Subcutaneous abdominal adipose tissue (tissue), 5 donors: Measurements from ENCODE around the gene ZRANB3.
"Not testable (repeated sequence)": the region's sequence is repeated elsewhere in the genome, so short reads cannot be mapped to it uniquely, and the experiment has no call there.

Source experiments
- H3K27ac ChIP-seq: one replicate; pipeline ENCODE4 v1.7.0; 2013; ENCODE audit warnings: low read depth, mild to moderate bottlenecking, inconsistent platforms, low read length, moderate library complexity
- H3K27me3 ChIP-seq, 5 donors: one replicate each; pipeline ENCODE4 v1.7.0; 2013; ENCODE audit warnings: low read length in 5 of 5, inconsistent platforms in 1 of 5; ENCODE audit not compliant: control insufficient read depth in 5 of 5, insufficient read depth in 4 of 5
- H3K36me3 ChIP-seq, 5 donors: one replicate each; pipeline ENCODE4 v1.7.0; 2013; ENCODE audit warnings: low read length in 5 of 5; ENCODE audit not compliant: control insufficient read depth in 5 of 5, insufficient read depth in 5 of 5
- H3K4me1 ChIP-seq, 5 donors: one replicate each; pipeline ENCODE4 v1.7.0; 2013; ENCODE audit warnings: low read length in 5 of 5, mild to moderate bottlenecking in 3 of 5, moderate library complexity in 1 of 5; ENCODE audit not compliant: control insufficient read depth in 5 of 5, insufficient read depth in 5 of 5
- H3K4me3 ChIP-seq, 5 donors: one replicate each; pipeline ENCODE4 v1.7.0; 2013; ENCODE audit warnings: low read length in 5 of 5, low read depth in 1 of 5
- H3K9ac ChIP-seq, 5 donors: one replicate each; pipeline ENCODE4 v1.7.0; 2013; ENCODE audit warnings: low read length in 5 of 5, mild to moderate bottlenecking in 4 of 5, moderate library complexity in 3 of 5
- H3K9me3 ChIP-seq, 5 donors: one replicate each; pipeline ENCODE4 v1.7.0; 2013; ENCODE audit warnings: low read length in 5 of 5; ENCODE audit not compliant: control insufficient read depth in 5 of 5
- donor health status: healthy.
- donor health status: healthy.
- donor health status: healthy.
- donor health status: healthy.
- donor health status: healthy.

Gene ZRANB3

DNA sequence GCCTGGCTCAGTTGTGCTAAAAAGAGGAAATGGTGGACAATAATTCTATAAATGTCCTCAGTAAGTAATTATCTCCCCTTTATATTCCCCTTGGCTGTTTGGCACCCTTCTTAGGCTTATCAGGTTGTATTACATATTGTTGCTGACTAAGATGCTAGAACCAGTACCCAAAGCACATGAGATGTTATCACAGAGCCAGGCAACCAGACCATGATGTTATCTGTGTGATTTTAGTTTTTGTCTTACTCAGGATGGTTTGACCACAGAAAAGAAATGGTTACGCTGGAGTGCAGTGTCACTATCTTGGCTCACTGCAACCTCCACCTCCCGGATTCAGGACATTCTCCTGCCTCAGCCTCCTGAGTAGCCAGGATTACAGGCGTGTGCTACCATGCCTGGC is 15.4 kb upstream of the ZRANB3 start:
- no peaks in the 10 kb centered on the region for H3K27me3 ChIP-seq
- no peak overlapping the region for H3K27ac ChIP-seq
- H3K9ac ChIP-seq: no peak overlapping the region
- no peak overlapping the region for H3K4me3 ChIP-seq
- H3K4me1 ChIP-seq: no peaks in the 10 kb centered on the region
- H3K36me3 ChIP-seq: peaks cover 0 to 4% (median 0%) of the 10 kb centered on the region in 5 donors
- H3K9me3 ChIP-seq: no peaks in the 10 kb centered on the region

DNA sequence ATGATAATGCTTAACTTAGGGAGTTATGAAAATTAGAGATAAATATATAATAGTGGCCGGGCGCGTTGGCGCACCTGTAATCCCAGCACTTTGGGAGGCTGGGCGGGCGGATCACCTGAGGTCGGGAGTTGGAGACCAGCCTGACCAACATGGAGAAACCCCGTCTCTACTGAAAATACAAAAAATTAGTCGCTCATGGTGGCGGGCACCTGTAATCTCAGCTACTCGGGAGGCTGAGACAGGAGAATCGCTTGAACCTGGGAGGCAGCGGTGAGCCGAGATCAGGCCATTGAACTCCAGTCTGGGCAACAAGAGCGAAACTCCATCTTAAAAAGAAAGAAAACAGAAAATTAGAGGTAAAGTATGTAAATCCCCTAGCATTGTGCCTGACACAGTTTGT is 2.5 kb upstream of the ZRANB3 start:
- not testable (repeated sequence) for H3K4me3 ChIP-seq, H3K9ac ChIP-seq, H3K27me3 ChIP-seq, H3K27ac ChIP-seq, H3K9me3 ChIP-seq, H3K36me3 ChIP-seq
- peaks cover 4 to 29% (median 16%) of the 10 kb centered on the region in 5 donors for H3K4me1 ChIP-seq

DNA sequence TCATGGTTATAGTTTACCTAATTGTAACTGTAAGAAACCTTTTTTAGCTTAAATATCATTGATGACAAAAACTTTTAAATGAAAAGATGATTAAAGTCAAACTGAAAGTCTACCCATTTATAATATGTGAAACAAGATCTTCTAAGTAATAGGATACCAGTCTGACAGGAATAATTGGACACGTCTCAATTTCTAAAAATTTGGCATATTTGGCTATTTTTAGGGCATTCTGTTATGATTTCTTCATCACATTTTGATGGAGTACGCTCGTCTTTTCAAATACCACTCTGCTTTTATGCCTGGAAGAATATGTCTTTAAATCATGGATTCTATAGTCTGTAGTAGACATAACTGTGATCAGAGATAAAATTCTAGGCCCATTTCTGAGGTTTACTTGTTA is 1.6 kb upstream of the ZRANB3 start:
- Histone ChIP-seq H3K27me3 (no peaks in the 10 kb centered on the region), H3K27ac (peak overlapping the region; percentile 41), H3K36me3 (no peaks in the 10 kb centered on the region), H3K4me3 (peak overlapping the region in 1 of 5 donors; percentile 99), H3K9ac (peak overlapping the region in 3 of 5 donors; percentile 1 to 35 (median 21)), H3K9me3 (no peaks in the 10 kb centered on the region), H3K4me1 (peaks cover 4 to 29% (median 16%) of the 10 kb centered on the region in 5 donors)

DNA sequence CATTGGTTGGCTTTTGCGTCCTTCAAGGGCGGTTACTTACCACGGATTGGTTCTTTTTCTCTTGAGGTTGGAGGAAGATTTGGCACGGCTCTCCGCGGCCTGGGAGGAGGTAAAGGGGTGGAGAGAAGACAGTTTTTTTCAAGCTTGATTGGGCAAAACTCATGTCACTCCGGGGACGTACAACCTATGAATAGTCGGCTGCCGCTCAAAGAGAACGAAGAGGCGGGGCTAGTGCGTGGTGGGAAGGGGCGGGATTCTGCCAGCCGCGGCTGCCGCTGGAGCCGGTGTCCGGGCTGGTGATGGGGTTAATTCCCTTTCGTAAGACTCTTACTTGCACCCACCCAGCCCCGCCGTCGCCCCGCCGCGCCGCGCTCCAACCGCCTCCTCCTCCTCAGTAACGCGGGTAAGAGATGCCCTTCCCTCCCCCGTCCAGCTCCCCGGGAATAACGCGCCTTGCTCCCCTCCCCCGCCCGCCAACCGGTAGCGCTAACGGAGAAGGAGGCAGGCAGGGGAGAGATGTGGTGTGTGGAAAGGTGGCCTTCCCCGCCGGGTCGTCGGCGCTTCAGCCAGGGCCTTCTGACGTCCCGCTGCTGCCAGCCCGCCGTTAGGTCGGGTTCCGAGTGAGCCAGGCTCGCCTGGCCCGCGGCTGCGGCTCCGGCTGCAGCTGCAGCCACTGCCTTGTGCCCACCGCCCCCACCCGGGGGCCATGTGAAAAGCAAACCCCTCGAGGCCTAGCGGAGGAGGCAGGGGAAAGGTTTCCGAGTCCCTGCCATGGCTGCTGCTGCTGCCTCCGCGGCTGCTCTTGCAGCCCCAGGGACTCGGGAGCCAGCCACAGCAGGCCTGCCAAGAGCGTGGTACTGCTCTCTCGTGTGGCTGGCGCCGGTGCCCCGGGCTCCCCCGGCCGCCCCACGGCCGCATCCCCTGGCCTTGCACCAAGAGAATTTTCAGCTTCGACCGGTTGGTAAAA is 496 bp upstream of the ZRANB3 start, which contains the start of gene R3HDM1:
TSS of gene R3HDM1 (plus strand) at position 254 of the 967 bp plus-strand sequence. CDS start 73,362 bp downstream, outside the sequence.
- peak within 1 kb of the TSS; percentile 68 to 98 (median 83) for H3K9ac ChIP-seq
- no peaks in the 10 kb centered on the region for H3K27me3 ChIP-seq
- no peaks in the 10 kb centered on the region for H3K36me3 ChIP-seq
- peak within 1 kb of the TSS; percentile 67 to 99 (median 94) for H3K4me3 ChIP-seq
- H3K9me3 ChIP-seq: no peaks in the 10 kb centered on the region
- peak within 1 kb of the TSS; percentile 97 for H3K27ac ChIP-seq
- peaks cover 4 to 29% (median 16%) of the 10 kb centered on the region in 5 donors for H3K4me1 ChIP-seq

DNA sequence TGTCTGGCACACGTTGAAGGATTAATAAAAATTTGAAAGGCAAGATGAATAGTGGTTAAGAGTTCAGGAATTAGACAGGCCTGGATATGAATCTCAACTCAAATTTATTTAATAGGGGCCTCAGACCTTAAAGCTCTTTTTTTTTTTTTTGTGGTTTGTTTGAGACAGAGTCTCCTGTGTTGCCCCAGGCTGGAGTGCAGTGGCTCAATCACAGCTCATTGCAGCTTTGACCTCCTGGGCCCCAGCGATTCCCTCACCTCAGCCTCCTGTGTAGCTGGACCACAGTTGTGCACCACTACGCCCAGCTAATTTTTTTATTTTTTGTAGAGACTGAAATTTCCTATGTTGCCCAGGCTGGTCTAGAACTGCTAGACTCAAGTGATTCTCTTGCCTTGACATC is 3.0 kb downstream of the ZRANB3 start:
- Histone ChIP-seq H3K27me3 (no peaks in the 10 kb centered on the region), H3K9ac (no peak overlapping the region), H3K27ac (no peak overlapping the region), H3K36me3 (no peaks in the 10 kb centered on the region), H3K9me3 (no peaks in the 10 kb centered on the region), H3K4me1 (peaks cover 4 to 20% (median 16%) of the 10 kb centered on the region in 5 donors), H3K4me3 (no peak overlapping the region)

DNA sequence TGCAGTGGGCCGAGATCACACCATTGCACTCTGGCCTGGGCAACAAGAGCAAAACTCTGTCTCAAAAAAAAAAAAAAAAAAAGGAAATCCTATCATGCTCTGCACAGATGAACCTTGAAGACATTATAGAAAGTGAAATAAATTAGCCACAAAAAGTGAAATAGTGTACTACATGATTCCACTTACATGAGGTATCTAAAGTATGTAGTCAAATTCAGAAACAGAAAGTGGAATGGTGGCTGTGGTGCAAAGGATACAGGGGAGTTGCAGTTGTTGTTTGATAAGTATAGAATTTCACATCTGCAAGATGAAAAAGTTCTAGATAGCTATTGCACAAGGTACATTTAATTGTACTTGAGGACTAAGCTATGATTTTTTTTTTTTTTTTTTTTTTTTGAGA is 5.2 kb downstream of the ZRANB3 start:
- Histone ChIP-seq H3K4me1 (peaks cover 0 to 8% (median 7%) of the 10 kb centered on the region in 5 donors), H3K9ac (no peak overlapping the region), H3K27ac (no peak overlapping the region), H3K4me3 (no peak overlapping the region), H3K9me3 (no peaks in the 10 kb centered on the region), H3K36me3 (no peaks in the 10 kb centered on the region), H3K27me3 (no peaks in the 10 kb centered on the region)

DNA sequence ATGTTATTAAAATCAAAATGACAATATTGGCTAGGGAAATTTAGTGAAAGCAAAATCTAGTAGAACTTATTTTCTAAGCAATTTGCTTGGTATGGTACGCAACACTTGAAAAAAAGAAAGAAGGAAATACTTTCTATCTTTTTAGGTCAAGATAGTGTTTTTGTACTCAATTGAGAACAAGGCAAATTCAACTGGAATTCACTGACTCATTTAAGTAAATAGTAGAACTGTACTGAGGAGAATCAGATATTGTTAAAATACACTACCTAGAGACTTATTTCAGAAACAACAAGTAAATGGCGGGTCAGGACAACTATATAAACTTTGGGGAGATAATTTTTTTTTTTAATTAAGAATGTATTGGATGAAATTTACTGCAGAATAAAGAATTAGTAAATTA is 18.9 kb downstream of the ZRANB3 start:
- H3K9me3 ChIP-seq: peaks cover 0 to 25% (median 18%) of the 10 kb centered on the region in 5 donors
- H3K4me1 ChIP-seq: no peaks in the 10 kb centered on the region
- H3K27me3 ChIP-seq: no peaks in the 10 kb centered on the region
- H3K27ac ChIP-seq: no peak overlapping the region
- H3K9ac ChIP-seq: no peak overlapping the region
- no peaks in the 10 kb centered on the region for H3K36me3 ChIP-seq
- H3K4me3 ChIP-seq: no peak overlapping the region

DNA sequence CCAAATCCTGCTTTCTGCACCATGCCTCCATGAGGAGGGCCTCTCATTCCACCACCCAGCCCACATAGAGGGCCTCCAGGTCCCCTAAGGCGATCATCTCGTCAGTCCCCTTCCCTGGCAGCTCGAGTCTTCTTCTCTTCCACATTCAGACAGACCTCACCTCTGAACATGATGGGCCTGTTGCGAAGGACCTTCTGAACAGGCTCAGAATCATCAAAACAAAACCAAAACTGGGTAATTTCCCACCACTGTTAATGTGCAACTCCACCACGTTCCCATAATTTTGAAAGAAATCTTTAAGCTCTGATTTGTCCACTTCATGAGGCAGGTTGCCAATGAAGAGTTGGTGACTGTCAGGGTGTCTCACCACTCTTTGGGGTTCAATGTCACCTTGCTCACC is 20.4 kb downstream of the ZRANB3 start:
- no peaks in the 10 kb centered on the region for H3K36me3 ChIP-seq

DNA sequence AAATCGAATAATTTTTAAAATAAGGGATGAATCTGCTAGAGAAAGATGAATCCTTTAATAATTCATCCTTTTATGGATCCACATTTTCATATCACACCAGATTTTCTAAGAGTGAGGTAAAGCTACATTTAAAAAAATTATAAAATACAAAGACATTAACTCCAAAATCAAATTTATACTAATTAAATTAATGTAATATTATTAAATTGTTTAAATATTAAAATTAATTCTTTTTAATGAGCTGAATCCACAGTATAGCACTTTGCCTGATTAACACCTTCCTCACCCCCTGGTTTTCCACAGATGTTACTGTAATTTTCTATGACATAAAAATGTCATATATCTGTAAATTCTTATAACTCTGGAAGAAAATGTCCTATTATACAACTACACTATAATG is 26.2 kb downstream of the ZRANB3 start:
- Histone ChIP-seq H3K4me1 (no peaks in the 10 kb centered on the region), H3K4me3 (no peak overlapping the region), H3K9ac (no peak overlapping the region), H3K9me3 (peaks cover 0 to 2% (median 0%) of the 10 kb centered on the region in 5 donors), H3K36me3 (peaks cover 0 to 6% (median 0%) of the 10 kb centered on the region in 5 donors), H3K27ac (no peak overlapping the region), H3K27me3 (no peaks in the 10 kb centered on the region)

More for the DNA sequence above, 20.4 kb downstream of the ZRANB3 start:
- peaks cover 0 to 25% (median 17%) of the 10 kb centered on the region in 5 donors for H3K9me3 ChIP-seq
- no peak overlapping the region for H3K4me3 ChIP-seq
- H3K9ac ChIP-seq: no peak overlapping the region
- no peaks in the 10 kb centered on the region for H3K27me3 ChIP-seq
- H3K4me1 ChIP-seq: no peaks in the 10 kb centered on the region
- H3K27ac ChIP-seq: no peak overlapping the region

DNA sequence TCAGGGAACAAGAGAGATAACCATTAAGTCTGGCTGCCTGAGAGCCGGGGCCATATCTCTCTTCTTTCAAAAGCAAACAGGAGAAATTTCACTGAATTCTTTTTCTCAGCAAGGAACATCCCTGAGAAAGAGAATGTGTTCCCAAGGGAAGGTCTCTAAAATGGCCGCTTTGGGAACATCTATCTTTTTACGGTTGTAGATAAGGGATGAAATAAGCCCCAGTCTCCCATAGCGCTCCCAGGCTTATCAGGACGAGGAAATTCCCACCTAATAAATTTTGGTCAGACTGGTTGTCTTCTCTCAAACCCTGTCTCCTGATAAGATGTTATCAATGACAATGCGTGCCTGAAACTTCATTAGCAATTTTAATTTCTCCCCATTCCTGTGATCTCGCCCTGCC is 32.4 kb downstream of the ZRANB3 start:
- not testable (repeated sequence) for H3K9me3 ChIP-seq, H3K27ac ChIP-seq, H3K27me3 ChIP-seq, H3K4me3 ChIP-seq, H3K9ac ChIP-seq, H3K4me1 ChIP-seq
- H3K36me3 ChIP-seq: peaks cover 0 to 21% (median 0%) of the 10 kb centered on the region in 5 donors
